HCEC 1CT (cell line): Measurements from ENCODE around the gene ZNF670.
"Not testable (repeated sequence)": the region's sequence is repeated elsewhere in the genome, so short reads cannot be mapped to it uniquely, and the experiment has no call there.

ENCODE experiments used
- DNase-seq: peaks from one replicate; pipeline ENCODE4 v3.0.0-alpha.2; 2017

ZNF670 gene

DNA sequence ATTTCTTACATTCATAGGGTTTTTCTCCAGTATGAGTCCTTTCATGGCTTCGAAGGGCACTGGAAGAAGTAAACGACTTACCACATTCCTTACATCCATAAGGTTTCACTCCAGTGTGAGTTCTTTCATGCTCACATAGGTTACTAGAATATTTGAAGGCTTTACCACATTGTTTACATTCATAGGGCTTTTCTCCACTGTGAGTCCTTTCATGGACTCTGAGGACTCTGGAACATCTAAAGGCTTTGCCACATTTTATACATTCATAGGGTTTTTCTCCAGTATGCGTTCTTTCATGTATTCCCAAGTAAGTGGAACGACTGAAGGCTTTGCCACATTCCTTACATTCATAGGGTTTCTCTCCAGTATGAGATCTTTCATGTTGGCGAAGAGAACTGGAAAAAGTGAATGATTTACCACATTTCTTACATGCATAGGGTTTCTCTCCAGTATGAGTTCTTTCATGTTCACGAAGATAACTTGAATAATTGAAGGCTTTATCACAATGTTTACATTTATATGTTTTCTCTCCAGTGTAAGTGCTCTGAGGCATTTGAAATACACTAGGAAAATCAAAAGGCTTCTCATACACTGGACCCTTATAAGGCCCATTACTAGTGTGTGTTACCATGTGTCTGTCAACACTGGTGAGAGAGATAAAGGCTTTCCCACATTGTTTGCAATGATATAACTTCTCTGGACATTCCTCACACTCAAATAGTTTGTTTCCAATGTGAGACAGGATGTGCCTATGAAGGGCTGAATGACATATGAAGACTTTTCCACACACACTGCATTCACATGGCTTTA, 40.9 kb downstream of the ZNF670 start:
- DNase-seq: no peak

DNA sequence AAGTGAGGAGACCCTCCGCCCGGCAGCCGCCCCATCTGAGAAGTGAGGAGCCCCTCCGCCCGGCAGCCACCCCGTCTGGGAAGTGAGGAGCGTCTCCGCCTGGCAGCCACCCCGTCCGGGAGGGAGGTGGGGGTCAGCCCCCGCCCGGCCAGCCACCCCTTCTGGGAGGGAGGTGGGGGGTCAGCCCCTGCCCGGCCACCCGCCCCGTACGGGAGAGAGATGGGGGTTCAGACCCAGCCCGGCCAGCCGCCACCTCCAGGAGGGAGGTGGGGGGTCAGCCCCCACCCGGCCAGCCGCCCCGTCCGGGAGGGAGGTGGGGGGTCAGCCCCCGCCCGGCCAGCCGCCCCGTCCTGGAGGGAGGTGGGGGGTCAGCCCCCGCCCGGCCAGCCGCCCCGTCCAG, 46.3 kb downstream of the ZNF670 start:
- DNase-seq: not testable (repeated sequence)
